Skeletal muscle tissue (tissue), 4 donors: ENCODE measurements around the gene GTF2E1. TPM values are rescaled to one million over a fixed set of nuclear protein-coding genes. Genes with fewer than 3 reads are reported as not detected.

ENCODE experiments used
- H3K27ac ChIP-seq: one replicate; pipeline ENCODE4 v1.7.0; 2013; ENCODE audit warnings: mild to moderate bottlenecking, low read depth, low read length, inconsistent platforms
- H3K27me3 ChIP-seq, 3 donors: one replicate each; pipeline ENCODE4 v1.7.0; 2013; ENCODE audit warnings: low read length in 3 of 3; ENCODE audit not compliant: control insufficient read depth in 3 of 3, insufficient read depth in 3 of 3
- H3K36me3 ChIP-seq, 3 donors: one replicate each; pipeline ENCODE4 v1.7.0; 2013; ENCODE audit warnings: low read length in 3 of 3; ENCODE audit not compliant: control insufficient read depth in 3 of 3, insufficient read depth in 3 of 3
- H3K4me1 ChIP-seq, 3 donors: one replicate each; pipeline ENCODE4 v1.7.0; 2013; ENCODE audit warnings: low read length in 3 of 3, mild to moderate bottlenecking in 3 of 3; ENCODE audit not compliant: control insufficient read depth in 3 of 3, insufficient read depth in 3 of 3
- H3K4me3 ChIP-seq, 3 donors: one replicate each; pipeline ENCODE4 v1.7.0; 2013; ENCODE audit warnings: low read length in 3 of 3
- H3K9ac ChIP-seq, 3 donors: one replicate each; pipeline ENCODE4 v1.7.0; 2013; ENCODE audit warnings: low read length in 3 of 3, mild to moderate bottlenecking in 3 of 3, moderate library complexity in 2 of 3, low read depth in 1 of 3
- H3K9me3 ChIP-seq, 3 donors: one replicate each; pipeline ENCODE4 v1.7.0; 2013; ENCODE audit warnings: low read length in 3 of 3; ENCODE audit not compliant: control insufficient read depth in 3 of 3
- total RNA-seq: library from RNA; depleted of rRNA; stranded (reverse); fragments of >200 nt; gene quantifications from one replicate; pipeline ENCODE4 v1.2.3, GENCODE V29; 2014
- donor health status: Osteomylitis.

GTF2E1 gene
- total RNA-seq, 1 donor from 2014 or later, result 22.4 TPM

GRCh38 chr3:120793601-120794000, 51.1 kb downstream of the GTF2E1 start:
- H3K9ac ChIP-seq, result no peak overlapping the region
- H3K4me1 ChIP-seq, result no peaks in the 10 kb centered on the region
- H3K27ac ChIP-seq, result no peak overlapping the region
- no peaks in the 10 kb centered on the region for H3K9me3 ChIP-seq
- no peak overlapping the region for H3K4me3 ChIP-seq
- no peaks in the 10 kb centered on the region for H3K27me3 ChIP-seq
- no peaks in the 10 kb centered on the region for H3K36me3 ChIP-seq

DNA sequence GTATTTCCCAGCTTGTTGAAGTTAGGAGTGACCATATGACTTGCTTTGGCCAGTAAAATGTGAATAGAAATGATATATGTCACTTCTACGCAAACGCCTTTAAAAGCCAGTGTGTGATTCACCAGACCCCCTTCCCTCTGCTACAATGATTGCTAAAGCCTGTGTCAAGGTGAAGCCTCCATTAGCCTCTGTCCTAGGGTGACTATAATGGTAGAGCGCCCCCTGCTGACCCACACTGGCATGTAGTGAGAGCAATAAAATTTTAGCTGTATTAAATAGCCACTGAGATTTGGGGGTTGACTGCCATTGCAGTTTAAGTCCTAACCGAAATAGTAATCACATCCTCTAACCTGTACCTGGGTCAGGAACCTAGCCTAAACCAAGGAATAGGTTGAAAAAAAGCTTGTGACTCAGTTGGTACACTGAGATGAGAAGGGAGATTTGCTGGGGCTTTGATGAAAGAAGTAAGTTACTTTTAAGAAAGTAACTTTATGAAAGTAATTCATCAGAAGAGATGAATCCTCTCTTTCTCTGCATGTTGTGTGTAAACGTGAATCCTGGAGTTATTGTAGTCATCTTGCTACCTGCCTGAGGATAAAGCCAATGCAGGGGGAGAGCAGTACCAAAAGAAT, 52.6 kb downstream of the GTF2E1 start:
- Histone ChIP-seq H3K4me3 (no peak overlapping the region), H3K27ac (no peak overlapping the region), H3K27me3 (no peaks in the 10 kb centered on the region), H3K36me3 (no peaks in the 10 kb centered on the region), H3K9me3 (no peaks in the 10 kb centered on the region), H3K4me1 (no peaks in the 10 kb centered on the region), H3K9ac (no peak overlapping the region)

GRCh38 chr3:120795959-120796358, 53.4 kb downstream of the GTF2E1 start:
- Histone ChIP-seq H3K27ac (no peak overlapping the region), H3K36me3 (no peaks in the 10 kb centered on the region), H3K4me3 (no peak overlapping the region), H3K27me3 (no peaks in the 10 kb centered on the region), H3K4me1 (no peaks in the 10 kb centered on the region), H3K9ac (no peak overlapping the region), H3K9me3 (no peaks in the 10 kb centered on the region)

DNA sequence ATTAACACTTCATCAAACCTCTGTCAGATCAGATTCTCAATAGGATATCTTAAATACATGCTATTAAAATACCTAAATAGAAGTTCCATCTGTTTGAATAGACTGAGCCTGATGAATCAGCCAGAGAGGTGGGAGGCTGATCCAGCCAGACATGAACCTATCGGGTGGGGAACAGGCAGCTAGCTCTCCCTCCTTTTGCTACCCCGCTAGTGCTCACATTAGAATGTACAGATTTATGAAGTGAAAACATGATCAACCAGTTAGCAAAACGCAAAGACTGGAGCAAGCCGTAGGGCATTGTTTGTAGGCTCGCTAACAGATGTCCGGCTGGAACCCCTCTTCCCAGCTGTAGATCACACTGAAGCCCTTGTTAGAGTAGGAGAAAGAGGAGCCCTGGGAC, 54.4 kb downstream of the GTF2E1 start:
- Histone ChIP-seq H3K4me1 (no peaks in the 10 kb centered on the region), H3K36me3 (no peaks in the 10 kb centered on the region), H3K27ac (no peak overlapping the region), H3K4me3 (no peak overlapping the region), H3K9me3 (no peaks in the 10 kb centered on the region), H3K9ac (no peak overlapping the region), H3K27me3 (no peaks in the 10 kb centered on the region)

DNA sequence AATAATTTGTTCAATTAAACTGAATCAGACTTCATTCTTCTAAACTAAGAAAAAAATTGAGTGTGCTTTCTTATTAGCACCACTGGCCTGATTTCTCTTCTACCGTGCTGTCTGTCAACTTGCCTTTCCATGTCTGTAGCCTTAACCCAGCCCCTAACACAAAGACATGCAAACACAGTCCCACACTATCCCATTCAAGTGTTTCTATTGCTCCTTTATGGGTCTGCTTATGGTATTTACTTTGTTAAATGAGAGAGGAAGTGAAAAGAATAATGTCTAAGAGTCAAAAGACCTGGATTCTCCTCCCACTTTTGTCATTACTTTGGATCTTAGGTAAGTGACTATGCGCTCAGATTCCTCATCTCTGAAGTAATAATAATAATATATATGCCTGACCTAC, 55.3 kb downstream of the GTF2E1 start:
- Histone ChIP-seq H3K27me3 (no peaks in the 10 kb centered on the region), H3K9me3 (no peaks in the 10 kb centered on the region), H3K27ac (no peak overlapping the region), H3K4me1 (no peaks in the 10 kb centered on the region), H3K9ac (no peak overlapping the region), H3K36me3 (no peaks in the 10 kb centered on the region), H3K4me3 (no peak overlapping the region)

DNA sequence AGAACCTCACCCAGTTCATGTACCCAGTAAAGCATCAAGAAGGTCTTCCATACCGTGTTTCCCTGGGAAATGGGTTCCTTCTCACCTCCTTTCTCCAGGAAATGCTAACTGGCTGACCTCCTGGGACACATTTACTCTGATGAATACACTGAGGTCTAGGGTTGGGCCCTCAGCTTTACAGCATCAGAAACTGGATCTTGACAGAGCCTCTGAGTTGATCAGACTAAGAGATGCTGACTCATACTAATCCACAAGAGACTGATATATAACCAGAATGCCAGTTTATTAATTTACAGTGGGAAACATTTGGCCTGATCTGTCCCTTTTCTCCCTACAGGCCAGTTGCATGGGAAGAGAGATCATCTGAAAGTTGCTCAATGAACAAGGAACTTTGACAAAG, 55.8 kb downstream of the GTF2E1 start:
- Histone ChIP-seq H3K27me3 (no peaks in the 10 kb centered on the region), H3K4me3 (no peak overlapping the region), H3K9me3 (no peaks in the 10 kb centered on the region), H3K4me1 (no peaks in the 10 kb centered on the region), H3K27ac (no peak overlapping the region), H3K9ac (no peak overlapping the region), H3K36me3 (no peaks in the 10 kb centered on the region)

DNA sequence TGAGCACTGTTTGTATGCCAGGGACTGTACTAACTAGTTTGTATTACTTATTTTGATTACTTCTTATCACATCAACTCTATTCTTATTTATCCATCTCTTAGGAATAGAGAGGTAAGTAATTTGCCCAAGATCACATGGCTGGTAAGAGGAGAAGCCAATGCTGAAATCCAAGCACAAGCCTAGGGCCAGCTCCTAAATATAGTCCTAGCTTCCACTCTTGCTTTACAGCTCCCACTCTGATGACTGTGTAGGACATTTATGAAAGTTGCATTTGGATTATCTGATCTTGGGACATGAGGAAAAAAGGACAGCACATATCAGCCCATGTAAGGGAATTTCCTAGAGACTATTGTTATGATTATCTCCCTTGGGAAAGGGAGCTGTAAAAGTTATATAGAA, 58.1 kb downstream of the GTF2E1 start:
- Histone ChIP-seq H3K36me3 (no peaks in the 10 kb centered on the region), H3K9ac (no peak overlapping the region), H3K4me3 (no peak overlapping the region), H3K4me1 (no peaks in the 10 kb centered on the region), H3K9me3 (no peaks in the 10 kb centered on the region), H3K27ac (no peak overlapping the region), H3K27me3 (no peaks in the 10 kb centered on the region)

DNA sequence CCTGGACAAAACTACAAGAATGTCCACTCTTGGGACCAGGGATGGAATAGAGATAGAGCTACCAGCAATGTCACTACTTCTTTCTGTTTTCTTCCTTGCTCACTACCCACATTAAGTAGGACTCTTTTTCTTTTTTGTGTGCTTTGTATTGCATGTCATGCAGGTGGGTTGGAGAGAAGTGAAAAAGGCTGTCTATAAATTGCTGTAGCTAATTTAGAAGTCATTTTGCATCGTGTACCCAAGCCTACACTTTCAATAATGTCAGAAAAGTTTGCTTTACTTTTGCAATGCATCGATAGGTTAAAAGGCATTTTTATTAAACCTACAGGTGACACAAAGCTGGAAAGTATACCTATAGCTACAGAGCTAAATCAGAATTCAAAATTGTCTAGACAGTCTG, 58.9 kb downstream of the GTF2E1 start:
- no peaks in the 10 kb centered on the region for H3K36me3 ChIP-seq
- H3K9ac ChIP-seq, result no peak overlapping the region
- H3K4me3 ChIP-seq, result no peak overlapping the region
- H3K4me1 ChIP-seq, result no peaks in the 10 kb centered on the region
- no peaks in the 10 kb centered on the region for H3K27me3 ChIP-seq
- H3K9me3 ChIP-seq, result no peaks in the 10 kb centered on the region
- no peak overlapping the region for H3K27ac ChIP-seq

- no peaks in the 10 kb centered on the region for H3K9me3 ChIP-seq
- H3K4me3 ChIP-seq, result no peak overlapping the region
- H3K4me1 ChIP-seq, result no peaks in the 10 kb centered on the region
- no peak overlapping the region for H3K27ac ChIP-seq
- no peaks in the 10 kb centered on the region for H3K27me3 ChIP-seq
- H3K9ac ChIP-seq, result no peak overlapping the region
- H3K36me3 ChIP-seq, result no peaks in the 10 kb centered on the region
Observed at GRCh38 chr3:120802916-120803315, 60.4 kb downstream of the GTF2E1 start.

DNA sequence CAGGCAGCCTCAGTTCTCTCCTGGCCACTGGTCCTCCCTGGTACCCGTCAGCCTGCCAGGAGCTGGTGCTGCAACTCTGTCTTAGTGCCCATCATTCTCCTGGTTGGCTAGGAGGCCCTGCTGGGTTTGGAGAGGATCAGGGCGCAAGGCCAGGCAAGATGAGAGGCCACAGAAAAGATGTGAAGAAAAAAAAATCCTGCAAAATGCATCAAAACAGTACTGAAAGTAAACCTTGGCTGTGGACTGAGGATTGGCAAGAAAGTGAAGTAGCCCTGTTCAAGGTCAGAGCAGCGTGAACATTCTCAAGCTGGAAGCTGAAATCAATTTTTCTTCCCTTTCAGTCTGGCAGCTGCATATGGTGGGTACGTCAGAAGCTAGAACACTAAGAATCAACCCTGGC, 74.2 kb downstream of the GTF2E1 start:
- H3K4me1 ChIP-seq, result no peaks in the 10 kb centered on the region
- H3K9ac ChIP-seq, result no peak overlapping the region
- no peaks in the 10 kb centered on the region for H3K27me3 ChIP-seq
- no peak overlapping the region for H3K27ac ChIP-seq
- no peaks in the 10 kb centered on the region for H3K36me3 ChIP-seq
- no peak overlapping the region for H3K4me3 ChIP-seq
- no peaks in the 10 kb centered on the region for H3K9me3 ChIP-seq

- H3K27me3 ChIP-seq, result no peaks in the 10 kb centered on the region
- no peak overlapping the region for H3K27ac ChIP-seq
- no peaks in the 10 kb centered on the region for H3K36me3 ChIP-seq
- H3K4me1 ChIP-seq, result no peaks in the 10 kb centered on the region
- H3K9ac ChIP-seq, result no peak overlapping the region
- no peak overlapping the region for H3K4me3 ChIP-seq
- no peaks in the 10 kb centered on the region for H3K9me3 ChIP-seq
Observed at GRCh38 chr3:120820748-120821147, 78.2 kb downstream of the GTF2E1 start.
